ENCODE measurements around the gene KCTD5.
A peak's percentile ranks its signal among the peaks of the same experiment; 100 is the strongest.
"Not testable (repeated sequence)": the region's sequence is repeated elsewhere in the genome, so short reads cannot be mapped to it uniquely, and the experiment has no call there.

The KCTD5 gene, protein sequence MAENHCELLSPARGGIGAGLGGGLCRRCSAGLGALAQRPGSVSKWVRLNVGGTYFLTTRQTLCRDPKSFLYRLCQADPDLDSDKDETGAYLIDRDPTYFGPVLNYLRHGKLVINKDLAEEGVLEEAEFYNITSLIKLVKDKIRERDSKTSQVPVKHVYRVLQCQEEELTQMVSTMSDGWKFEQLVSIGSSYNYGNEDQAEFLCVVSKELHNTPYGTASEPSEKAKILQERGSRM

GRCh38 chr16:2682209-2683021 is at the start of gene KCTD5:
KCTD5 (plus strand) TSS chr16:2682523; CDS start chr16:2682549, 26 bp downstream.
- DNase-seq: peak; percentile 94

GRCh38 chr16:2639071-2639721 is 43.1 kb upstream of the KCTD5 start:
- not testable (repeated sequence) for DNase-seq

- not testable (repeated sequence) for DNase-seq
Observed at GRCh38 chr16:2639722-2640072, 42.6 kb upstream of the KCTD5 start.

GRCh38 chr16:2642561-2642960 is 39.8 kb upstream of the KCTD5 start:
- DNase-seq: not testable (repeated sequence)

GRCh38 chr16:2644754-2645453 is 37.4 kb upstream of the KCTD5 start:
- not testable (repeated sequence) for DNase-seq

- not testable (repeated sequence) for DNase-seq
Observed at GRCh38 chr16:2651268-2651871, 31.0 kb upstream of the KCTD5 start.

DNA sequence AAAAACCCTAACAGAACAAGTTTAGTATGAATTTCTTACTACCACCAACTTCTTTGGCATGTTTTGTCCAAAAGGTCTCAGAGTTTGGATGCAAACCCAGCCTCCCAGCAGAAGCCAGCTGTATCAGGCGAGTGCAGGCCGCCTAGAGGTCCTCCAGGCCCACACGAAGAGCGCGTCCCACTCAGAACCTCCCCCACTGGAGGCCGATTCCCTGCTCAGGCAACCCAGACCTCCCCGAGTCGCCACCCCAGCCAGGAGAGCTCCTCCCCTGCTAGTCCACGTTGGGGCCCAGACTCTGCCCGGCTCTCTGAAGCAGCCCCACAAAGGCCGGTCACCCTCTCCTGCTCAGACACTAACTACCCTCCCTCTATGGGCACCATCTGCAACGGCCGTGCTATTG is 28.4 kb upstream of the KCTD5 start:
- DNase-seq: not testable (repeated sequence)

GRCh38 chr16:2654949-2655348 is 27.4 kb upstream of the KCTD5 start:
- not testable (repeated sequence) for DNase-seq

DNA sequence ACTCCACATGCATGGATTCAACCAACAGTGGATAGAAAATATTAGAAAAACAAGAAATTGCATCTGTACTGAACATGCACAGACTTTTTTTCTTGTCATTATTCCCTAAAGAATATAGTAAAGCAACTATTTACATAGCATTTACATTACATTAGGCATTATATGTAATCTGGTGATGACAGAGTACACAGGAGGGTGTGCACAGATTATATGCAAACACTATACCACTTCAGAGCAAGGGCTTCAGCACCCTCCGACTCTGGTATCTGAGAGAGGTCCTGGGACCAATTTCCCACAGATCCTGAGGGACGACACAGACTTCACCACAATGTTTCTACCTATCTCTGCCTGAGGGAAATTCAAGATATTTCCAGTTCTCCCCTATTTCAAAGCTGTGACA is 25.3 kb upstream of the KCTD5 start:
- DNase-seq: no peak

DNA sequence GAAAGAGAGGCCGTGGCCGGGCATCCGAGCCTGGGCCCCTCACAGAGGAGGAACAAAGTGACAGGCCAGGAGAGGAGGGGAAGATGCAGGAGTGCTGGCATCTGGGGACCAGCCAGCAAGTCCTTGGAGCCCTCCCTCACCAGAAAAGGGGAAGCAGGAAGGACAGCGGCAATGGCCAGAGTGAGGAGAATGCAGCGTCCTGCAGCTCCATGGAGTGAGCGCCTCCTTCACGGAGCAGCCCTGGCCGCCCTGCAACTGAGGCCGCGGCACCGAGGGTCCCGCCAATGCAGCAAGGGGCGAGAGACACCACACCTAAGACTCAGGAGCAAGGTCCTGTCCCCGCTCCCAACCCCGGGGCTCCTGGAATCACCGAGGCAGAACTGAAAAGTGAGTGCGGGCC is 24.5 kb upstream of the KCTD5 start:
- DNase-seq: not testable (repeated sequence)

GRCh38 chr16:2659560-2659959 is 22.8 kb upstream of the KCTD5 start:
- not testable (repeated sequence) for DNase-seq

DNA sequence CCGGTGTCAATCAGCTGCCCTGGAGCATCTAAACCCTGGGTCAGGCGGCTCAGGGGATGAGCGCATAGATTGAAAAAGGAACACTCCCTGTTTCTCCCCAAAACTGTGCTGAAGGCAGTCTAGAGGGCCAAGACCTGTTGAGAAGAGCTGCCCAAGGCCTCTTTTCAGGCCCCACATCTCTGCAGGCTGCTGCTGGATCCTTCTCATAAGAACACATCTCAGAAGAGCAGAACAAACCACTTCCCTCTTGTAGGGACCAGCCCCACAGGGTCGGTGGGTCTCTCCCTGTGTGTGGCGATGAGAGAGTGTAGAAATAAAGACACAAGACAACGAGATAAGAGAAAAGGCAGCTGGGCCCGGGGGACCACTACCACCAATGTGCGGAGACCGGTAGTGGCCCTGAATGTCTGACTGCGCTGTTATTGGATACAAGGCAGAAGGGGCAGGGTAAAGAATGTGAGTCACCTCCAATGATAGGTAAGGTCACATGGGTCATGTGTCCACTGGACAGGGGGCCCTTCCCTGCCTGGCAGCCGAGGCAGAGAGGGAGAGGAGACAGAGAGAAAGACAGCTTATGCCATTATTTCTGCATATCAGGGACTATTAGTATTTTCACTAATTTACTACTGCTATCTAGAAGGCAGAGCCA is 22.2 kb upstream of the KCTD5 start:
- not testable (repeated sequence) for DNase-seq

DNA sequence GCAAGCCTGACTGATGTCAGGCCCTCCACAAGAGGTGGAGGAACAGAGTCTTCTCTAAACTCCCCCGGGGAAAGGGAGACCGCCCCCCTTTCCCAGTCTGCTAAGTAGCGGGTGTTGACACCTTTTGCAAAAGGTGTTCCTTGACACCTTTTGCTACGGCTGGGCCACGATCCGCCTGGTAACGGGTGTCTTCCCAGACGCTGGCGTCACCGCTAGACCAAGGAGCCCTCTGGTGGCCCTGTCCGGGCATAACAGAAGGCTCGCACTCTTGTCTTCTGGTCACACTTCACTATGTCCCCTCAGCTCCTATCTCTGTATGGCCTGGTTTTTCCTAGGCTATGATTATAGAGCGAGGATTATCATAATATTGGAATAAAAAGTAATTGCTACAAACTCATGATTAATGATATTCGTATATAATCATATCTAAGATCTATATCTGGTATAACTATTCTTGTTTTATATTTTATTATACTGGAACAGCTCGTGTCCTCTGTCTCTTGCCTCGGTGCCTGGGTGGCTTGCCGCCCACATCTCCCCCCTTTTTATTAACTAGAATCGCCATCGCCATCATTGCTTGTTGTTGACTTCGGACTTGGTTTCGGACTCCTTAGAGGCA is 21.5 kb upstream of the KCTD5 start:
- DNase-seq: peak; percentile 44

GRCh38 chr16:2663553-2664546 is 18.5 kb upstream of the KCTD5 start:
- no peak for DNase-seq

GRCh38 chr16:2664574-2664982 is 17.7 kb upstream of the KCTD5 start:
- no peak for DNase-seq

DNA sequence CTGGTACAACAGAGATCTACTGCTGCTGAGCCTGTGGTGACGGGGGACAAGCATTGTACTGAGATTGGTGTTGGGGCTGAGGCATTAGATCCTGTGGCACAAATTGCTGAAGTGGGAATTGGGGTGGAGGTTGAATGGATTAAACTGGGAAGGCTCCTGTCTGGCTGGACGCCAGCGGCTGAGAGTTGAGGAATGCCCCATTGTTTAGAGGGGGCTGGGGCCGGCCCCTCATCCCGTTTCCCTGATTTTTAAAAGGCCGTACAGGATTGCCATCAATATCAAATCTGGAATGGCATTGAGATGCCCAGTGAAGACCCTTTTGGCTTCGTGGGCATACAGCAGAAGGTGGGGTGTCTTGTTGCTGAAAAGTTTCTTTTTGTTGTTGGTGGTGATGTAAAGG is 15.7 kb upstream of the KCTD5 start:
- not testable (repeated sequence) for DNase-seq

DNA sequence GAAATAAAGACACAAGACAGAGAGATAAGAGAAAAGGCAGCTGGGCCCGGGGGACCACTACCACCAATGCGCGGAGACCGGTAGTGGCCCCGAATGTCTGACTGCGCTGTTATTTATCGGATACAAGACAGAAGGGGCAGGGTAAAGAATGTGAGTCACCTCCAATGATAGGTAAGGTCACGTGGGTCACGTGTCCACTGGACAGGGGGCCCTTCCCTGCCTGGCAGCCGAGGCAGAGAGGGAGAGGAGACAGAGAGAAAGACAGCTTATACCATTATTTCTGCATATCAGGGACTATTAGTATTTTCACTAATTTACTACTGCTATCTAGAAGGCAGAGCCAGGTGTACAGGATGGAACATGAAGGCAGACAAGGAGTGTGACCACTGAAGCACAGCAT is 12.7 kb upstream of the KCTD5 start:
- DNase-seq: not testable (repeated sequence)

DNA sequence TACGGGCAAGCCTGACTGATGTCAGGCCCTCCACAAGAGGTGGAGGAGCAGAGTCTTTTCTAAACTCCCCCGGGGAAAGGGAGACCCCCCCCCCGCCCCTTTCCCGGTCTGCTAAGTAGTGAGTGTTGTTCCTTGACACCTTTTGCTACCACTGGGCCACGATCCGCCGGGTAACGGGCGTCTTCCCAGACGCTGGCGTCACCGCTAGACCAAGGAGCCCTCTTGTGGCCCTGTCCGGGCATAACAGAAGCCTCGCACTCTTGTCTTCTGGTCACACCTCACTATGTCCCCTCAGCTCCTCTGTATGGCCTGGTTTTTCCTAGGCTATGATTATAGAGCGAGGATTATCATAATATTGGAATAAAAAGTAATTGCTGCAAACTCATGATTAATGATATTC is 12.3 kb upstream of the KCTD5 start:
- not testable (repeated sequence) for DNase-seq

DNA sequence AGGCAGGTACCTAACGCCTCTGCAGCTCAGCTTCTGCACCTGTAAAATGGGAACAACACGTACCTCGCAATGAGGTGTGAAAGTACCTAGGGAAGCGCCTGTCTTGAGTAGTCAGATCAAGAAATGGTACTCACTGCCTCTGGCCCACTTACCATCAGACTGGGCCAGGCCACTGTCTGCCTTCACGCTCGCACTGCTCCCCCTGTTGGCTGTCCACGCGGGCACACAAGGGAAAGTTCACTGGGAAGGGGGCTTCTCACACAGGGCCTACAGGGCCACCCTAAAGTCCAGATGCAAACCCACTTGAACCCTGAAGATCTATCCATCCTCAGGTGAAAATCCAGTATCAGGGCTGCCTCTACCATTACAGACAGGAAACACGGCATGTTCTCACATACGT is 11.1 kb upstream of the KCTD5 start:
- DNase-seq: not testable (repeated sequence)

- no peak for DNase-seq
Observed at GRCh38 chr16:2671741-2672140, 10.6 kb upstream of the KCTD5 start.

All from NCI-H2171 (cell line).